ENCODE measurements around the gene DISC1.
"Not testable (repeated sequence)": the region's sequence is repeated elsewhere in the genome, so short reads cannot be mapped to it uniquely, and the experiment has no call there.

The DISC1 gene

GRCh38 chr1:231931846-231932454 lies 305.4 kb downstream of the DISC1 start:
- TF ChIP-seq ZNF274 (IDR thresholded peaks at IDR 0.05; ENCODE audit: low read depth, low read length) = no peak
- no peak overlapping the region for H3K4me3 ChIP-seq (ENCODE audit: low read length)

- TF ChIP-seq ZNF274 (IDR thresholded peaks at IDR 0.05; ENCODE audit: low read depth, low read length) = no peak
- no peak overlapping the region for H3K4me3 ChIP-seq (ENCODE audit: low read length)
Observed at GRCh38 chr1:231933711-231934626, 307.4 kb downstream of the DISC1 start.

- H3K4me3 ChIP-seq (ENCODE audit: low read length) = no peak overlapping the region
- TF ChIP-seq ZNF274 (IDR thresholded peaks at IDR 0.05; ENCODE audit: low read depth, low read length) = no peak
Observed at GRCh38 chr1:231934797-231935196, 308.2 kb downstream of the DISC1 start.

DNA sequence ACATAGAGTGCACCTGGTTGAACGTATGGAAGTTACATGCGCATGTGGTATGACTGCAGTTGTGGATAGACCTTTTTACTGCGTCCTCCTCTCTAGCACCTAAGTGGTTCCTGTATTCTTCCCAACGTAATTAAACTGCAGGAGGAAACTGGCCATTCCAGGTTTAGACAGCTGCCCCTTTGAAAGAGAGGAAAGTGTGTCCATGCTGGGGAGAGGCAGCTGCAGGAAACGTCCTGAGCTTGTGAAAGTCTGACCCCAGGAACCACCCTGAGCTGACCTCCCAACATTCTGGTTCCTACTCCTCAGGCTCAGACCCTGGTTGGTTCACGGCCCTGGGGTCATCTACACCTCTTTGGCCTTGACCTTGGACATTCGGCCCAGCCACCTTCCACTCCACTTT lies 309.3 kb downstream of the DISC1 start:
- no peak for TF ChIP-seq ZNF274 (IDR thresholded peaks at IDR 0.05; ENCODE audit: low read depth, low read length)
- no peak overlapping the region for H3K4me3 ChIP-seq (ENCODE audit: low read length)

DNA sequence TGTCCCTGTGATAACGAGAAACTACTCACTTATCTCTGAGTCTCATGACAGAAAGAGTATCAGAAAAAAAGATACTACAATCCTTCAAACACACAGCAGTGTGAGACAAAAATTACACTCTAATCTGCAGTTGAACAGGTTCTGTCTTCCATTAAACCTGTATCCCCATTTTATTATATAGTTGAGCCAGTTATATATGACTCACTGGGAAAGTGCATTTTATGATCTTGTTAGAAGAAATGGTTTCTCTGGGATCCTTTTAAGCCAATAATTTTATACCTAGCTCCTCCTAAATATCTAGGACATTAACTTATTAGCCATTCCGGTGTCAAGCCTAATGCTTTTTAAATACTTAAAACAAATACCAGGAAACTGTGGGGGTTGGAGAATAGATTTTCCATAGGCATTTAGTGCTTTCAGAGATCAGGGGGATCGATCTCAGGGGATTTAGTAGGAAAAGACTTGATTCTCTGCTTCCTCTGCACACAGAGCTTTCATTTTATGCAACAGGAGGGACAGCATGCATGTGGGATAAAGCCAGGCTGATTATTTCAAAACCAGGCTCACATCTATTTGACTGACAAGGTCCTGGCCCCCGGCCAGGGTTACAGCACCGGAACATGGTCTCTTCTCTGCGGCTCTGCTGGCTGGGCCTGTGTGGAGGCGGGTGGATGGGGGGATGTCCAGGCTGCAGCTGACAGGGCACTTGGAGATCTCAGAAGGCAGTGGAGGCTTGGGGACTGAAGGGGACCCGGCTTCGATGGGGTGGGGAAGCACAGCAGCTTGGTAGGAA lies 310.6 kb downstream of the DISC1 start:
- no peak for TF ChIP-seq ZNF274 (IDR thresholded peaks at IDR 0.05; ENCODE audit: low read depth, low read length)
- no peak overlapping the region for H3K4me3 ChIP-seq (ENCODE audit: low read length)

- TF ChIP-seq ZNF274 (IDR thresholded peaks at IDR 0.05; ENCODE audit: low read depth, low read length) = no peak
- H3K4me3 ChIP-seq (ENCODE audit: low read length) = no peak overlapping the region
Observed at GRCh38 chr1:231938211-231938610, 311.6 kb downstream of the DISC1 start.

- TF ChIP-seq ZNF274 (IDR thresholded peaks at IDR 0.05; ENCODE audit: low read depth, low read length) = no peak
Observed at GRCh38 chr1:231938711-231939110, 312.1 kb downstream of the DISC1 start.

GRCh38 chr1:231939118-231939517 lies 312.5 kb downstream of the DISC1 start:
- no peak for TF ChIP-seq ZNF274 (IDR thresholded peaks at IDR 0.05; ENCODE audit: low read depth, low read length)

More at GRCh38 chr1:231938711-231939110, 312.1 kb downstream of the DISC1 start:
- no peak overlapping the region for H3K4me3 ChIP-seq (ENCODE audit: low read length)

GRCh38 chr1:231940116-231940515 lies 313.5 kb downstream of the DISC1 start:
- no peak for TF ChIP-seq ZNF274 (IDR thresholded peaks at IDR 0.05; ENCODE audit: low read depth, low read length)

More at GRCh38 chr1:231939118-231939517, 312.5 kb downstream of the DISC1 start:
- H3K4me3 ChIP-seq (ENCODE audit: low read length) = no peak overlapping the region

GRCh38 chr1:231940701-231941100 lies 314.1 kb downstream of the DISC1 start:
- H3K4me3 ChIP-seq (ENCODE audit: low read length) = no peak overlapping the region

More at GRCh38 chr1:231940116-231940515, 313.5 kb downstream of the DISC1 start:
- H3K4me3 ChIP-seq (ENCODE audit: low read length) = no peak overlapping the region

DNA sequence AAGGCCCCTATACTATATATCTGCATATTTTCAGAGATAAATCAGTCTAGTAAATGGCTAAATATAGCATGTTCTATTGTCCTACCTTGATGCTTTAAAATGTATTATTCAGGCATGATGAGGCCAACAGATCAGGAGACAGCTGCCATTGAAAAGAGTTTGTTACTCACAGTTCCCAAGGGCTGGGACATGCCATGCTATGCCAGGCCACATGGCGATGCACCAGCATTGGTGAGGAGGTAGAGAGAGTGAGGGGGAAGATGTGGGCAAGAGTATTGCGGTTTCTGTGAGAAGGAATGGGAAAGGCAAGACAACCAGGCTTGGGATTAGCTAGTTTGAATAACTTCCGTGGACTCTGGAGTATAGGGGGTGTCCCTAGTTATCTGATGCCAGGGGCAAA lies 316.5 kb downstream of the DISC1 start:
- TF ChIP-seq ZNF274 (IDR thresholded peaks at IDR 0.05; ENCODE audit: low read depth, low read length) = no peak
- H3K4me3 ChIP-seq (ENCODE audit: low read length) = no peak overlapping the region

More at GRCh38 chr1:231940701-231941100, 314.1 kb downstream of the DISC1 start:
- TF ChIP-seq ZNF274 (IDR thresholded peaks at IDR 0.05; ENCODE audit: low read depth, low read length) = no peak

DNA sequence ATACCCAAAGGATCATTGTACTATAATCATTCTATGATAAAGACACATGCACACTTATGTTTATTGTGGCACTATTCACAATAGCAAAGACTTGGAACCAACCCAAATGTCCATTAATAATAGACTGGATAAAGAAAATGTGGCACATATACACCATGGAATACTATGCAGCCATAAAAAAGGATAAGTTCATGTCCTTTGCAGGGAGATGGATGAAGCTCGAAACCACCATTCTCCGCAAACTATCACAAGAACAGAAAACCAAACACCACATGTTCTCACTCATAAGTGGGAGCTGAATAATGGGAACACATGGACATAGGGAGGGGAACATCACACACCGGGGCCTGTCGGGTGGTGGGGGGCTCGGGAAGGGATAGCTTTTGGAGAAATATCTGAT lies 321.5 kb downstream of the DISC1 start:
- H3K4me3 ChIP-seq (ENCODE audit: low read length) = not testable (repeated sequence)

GRCh38 chr1:231949277-231950091 lies 322.9 kb downstream of the DISC1 start:
- TF ChIP-seq ZNF274 (IDR thresholded peaks at IDR 0.05; ENCODE audit: low read depth, low read length) = no peak
- H3K4me3 ChIP-seq (ENCODE audit: low read length) = no peak overlapping the region
